ENCODE results near the gene ZZZ3. TPM values are rescaled to one million over a fixed set of nuclear protein-coding genes. Genes with fewer than 3 reads are reported as not detected.
"Not testable (repeated sequence)": the region's sequence is repeated elsewhere in the genome, so short reads cannot be mapped to it uniquely, and the experiment has no call there.

The ZZZ3 gene
- total RNA-seq, 4 donors from 2014 or later = 50.6 to 117 (median 54.5) TPM

DNA sequence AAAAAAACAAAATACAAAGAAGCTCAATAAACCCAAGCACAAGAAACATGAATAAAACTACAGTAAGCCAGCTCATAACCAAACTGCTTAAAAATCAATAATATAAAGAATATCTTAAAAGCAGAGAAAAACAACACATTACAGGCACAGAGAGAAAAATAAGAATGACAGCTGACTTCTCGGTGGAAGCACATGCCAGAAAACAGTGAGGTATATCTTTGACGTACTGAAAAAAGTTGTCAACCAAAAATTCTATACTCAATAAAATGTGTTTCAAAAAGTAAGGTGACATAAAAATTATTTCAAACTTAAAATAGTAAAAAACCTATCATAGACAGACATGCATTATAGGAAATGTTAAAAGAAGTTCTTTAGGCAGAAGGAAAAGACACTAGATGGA is 33.3 kb downstream of the ZZZ3 start:
- no peak for TF ChIP-seq POLR2A (IDR thresholded peaks at IDR 0.05)
- TF ChIP-seq POLR2AphosphoS5 (IDR thresholded peaks at IDR 0.05) = no peak
- TF ChIP-seq, protein P1, sequence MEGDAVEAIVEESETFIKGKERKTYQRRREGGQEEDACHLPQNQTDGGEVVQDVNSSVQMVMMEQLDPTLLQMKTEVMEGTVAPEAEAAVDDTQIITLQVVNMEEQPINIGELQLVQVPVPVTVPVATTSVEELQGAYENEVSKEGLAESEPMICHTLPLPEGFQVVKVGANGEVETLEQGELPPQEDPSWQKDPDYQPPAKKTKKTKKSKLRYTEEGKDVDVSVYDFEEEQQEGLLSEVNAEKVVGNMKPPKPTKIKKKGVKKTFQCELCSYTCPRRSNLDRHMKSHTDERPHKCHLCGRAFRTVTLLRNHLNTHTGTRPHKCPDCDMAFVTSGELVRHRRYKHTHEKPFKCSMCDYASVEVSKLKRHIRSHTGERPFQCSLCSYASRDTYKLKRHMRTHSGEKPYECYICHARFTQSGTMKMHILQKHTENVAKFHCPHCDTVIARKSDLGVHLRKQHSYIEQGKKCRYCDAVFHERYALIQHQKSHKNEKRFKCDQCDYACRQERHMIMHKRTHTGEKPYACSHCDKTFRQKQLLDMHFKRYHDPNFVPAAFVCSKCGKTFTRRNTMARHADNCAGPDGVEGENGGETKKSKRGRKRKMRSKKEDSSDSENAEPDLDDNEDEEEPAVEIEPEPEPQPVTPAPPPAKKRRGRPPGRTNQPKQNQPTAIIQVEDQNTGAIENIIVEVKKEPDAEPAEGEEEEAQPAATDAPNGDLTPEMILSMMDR (IDR thresholded peaks at IDR 0.05) = no peak
- no peak for TF ChIP-seq EP300 (IDR thresholded peaks at IDR 0.05)
- DNase-seq (ENCODE audit: low spot score in 2 of 2) = no peak
- no peak overlapping the region for H3K27ac ChIP-seq
- no peak overlapping the region for H3K4me3 ChIP-seq
- no peaks in the 10 kb centered on the region for H3K27me3 ChIP-seq
- H3K4me1 ChIP-seq = peaks cover 12% of the 10 kb centered on the region
- H3K36me3 ChIP-seq = peaks cover 13% of the 10 kb centered on the region
- 96% methylated on average over 2 of the region's 2 CpGs for WGBS
- peaks cover 8% of the 10 kb centered on the region for H3K9me3 ChIP-seq

DNA sequence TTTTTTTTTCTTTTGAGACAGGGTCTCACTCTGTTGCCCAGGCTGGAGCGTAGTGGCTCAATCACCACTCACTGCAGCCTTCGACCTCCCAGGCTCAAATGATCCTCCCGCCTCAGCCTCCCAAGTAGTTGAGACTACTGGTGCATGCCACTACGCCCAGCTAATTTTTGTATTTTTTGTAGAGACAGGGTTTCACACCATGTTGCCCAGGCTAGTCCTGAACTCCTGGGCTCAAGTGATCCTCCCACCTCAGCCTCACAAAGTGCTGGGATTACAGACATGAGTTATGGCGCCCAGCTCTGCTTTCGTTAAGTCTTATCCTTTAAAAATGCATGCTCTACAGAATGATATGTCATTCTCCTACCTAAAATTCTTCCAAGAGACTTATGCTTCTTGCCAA is 36.2 kb downstream of the ZZZ3 start:
- WGBS = 96% methylated on average over 6 of the region's 6 CpGs
- H3K4me3 ChIP-seq = not testable (repeated sequence)

DNA sequence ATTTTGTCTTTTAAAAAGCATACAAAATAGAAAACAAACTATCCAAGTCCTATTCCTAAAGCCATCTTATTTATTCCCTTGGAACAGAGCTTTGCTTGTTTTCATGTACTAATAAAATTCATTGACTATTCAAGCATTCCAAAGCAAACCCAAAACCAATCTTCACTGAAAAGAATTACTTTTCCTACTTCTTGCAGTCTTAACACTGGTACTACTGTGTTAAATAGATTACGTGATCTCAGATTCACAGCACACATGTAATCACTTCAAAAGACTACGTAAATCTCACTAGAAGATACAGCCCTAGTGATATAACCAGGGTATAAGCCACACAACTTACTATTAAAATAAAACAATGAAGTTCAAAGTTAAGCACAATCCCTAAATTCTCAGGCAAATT is 39.0 kb downstream of the ZZZ3 start:
- H3K4me1 ChIP-seq = no peaks in the 10 kb centered on the region
- TF ChIP-seq POLR2A (IDR thresholded peaks at IDR 0.05) (no peak), POLR2AphosphoS5 (IDR thresholded peaks at IDR 0.05) (no peak), EP300 (IDR thresholded peaks at IDR 0.05) (no peak)
- TF ChIP-seq, protein P1 (IDR thresholded peaks at IDR 0.05) = no peak
- 90% methylated on average over 2 of the region's 2 CpGs for WGBS
- no peak overlapping the region for H3K4me3 ChIP-seq
- no peak for DNase-seq (ENCODE audit: low spot score in 2 of 2)
- H3K27ac ChIP-seq = no peak overlapping the region
- peaks cover 20% of the 10 kb centered on the region for H3K36me3 ChIP-seq
- no peaks in the 10 kb centered on the region for H3K9me3 ChIP-seq
- H3K27me3 ChIP-seq = no peaks in the 10 kb centered on the region

More for the DNA sequence above, 36.2 kb downstream of the ZZZ3 start:
- H3K27me3 ChIP-seq; H3K4me1 ChIP-seq; H3K9me3 ChIP-seq; DNase-seq (ENCODE audit: low spot score in 2 of 2); H3K27ac ChIP-seq: not testable (repeated sequence)
- peaks cover 18% of the 10 kb centered on the region for H3K36me3 ChIP-seq

GRCh38 chr1:77642941-77643340 is 39.5 kb downstream of the ZZZ3 start:
- Histone ChIP-seq H3K36me3 (peaks cover 20% of the 10 kb centered on the region), H3K4me1 (no peaks in the 10 kb centered on the region), H3K27ac (no peak overlapping the region), H3K4me3 (no peak overlapping the region), H3K27me3 (no peaks in the 10 kb centered on the region), H3K9me3 (no peaks in the 10 kb centered on the region)
- 90% methylated on average over 3 of the region's 3 CpGs for WGBS
- no peak for DNase-seq (ENCODE audit: low spot score in 2 of 2)
- TF ChIP-seq POLR2AphosphoS5 (IDR thresholded peaks at IDR 0.05) (no peak), EP300 (IDR thresholded peaks at IDR 0.05) (no peak), POLR2A (IDR thresholded peaks at IDR 0.05) (no peak)
- TF ChIP-seq, protein P1 (IDR thresholded peaks at IDR 0.05) = no peak

DNA sequence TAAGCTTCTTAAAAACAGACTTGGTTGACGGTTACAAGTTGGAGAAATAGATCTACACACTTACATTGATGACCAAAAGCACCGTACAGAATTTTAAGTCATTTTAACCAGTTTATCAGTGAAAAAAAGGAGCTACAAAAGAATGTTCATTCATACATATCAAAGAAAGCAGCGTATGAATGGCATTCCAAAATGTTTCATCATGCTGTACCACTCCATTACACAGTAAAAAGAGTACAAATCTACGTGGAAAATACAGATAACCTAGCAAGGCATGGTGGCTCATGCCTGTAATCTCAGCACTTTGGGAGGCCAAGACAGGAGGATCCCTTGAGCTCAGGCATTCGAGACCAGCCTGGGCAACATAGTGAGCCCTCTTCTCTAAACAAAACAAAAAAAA is 40.3 kb downstream of the ZZZ3 start:
- no peak overlapping the region for H3K27ac ChIP-seq
- no peak for DNase-seq (ENCODE audit: low spot score in 2 of 2)
- peaks cover 20% of the 10 kb centered on the region for H3K36me3 ChIP-seq
- 91% methylated on average over 5 of the region's 5 CpGs for WGBS
- no peaks in the 10 kb centered on the region for H3K27me3 ChIP-seq
- no peak for TF ChIP-seq POLR2A (IDR thresholded peaks at IDR 0.05)
- no peak for TF ChIP-seq EP300 (IDR thresholded peaks at IDR 0.05)
- TF ChIP-seq, protein P1 (IDR thresholded peaks at IDR 0.05) = no peak
- TF ChIP-seq POLR2AphosphoS5 (IDR thresholded peaks at IDR 0.05) = no peak
- H3K9me3 ChIP-seq = no peaks in the 10 kb centered on the region
- H3K4me1 ChIP-seq = no peaks in the 10 kb centered on the region
- no peak overlapping the region for H3K4me3 ChIP-seq

GRCh38 chr1:77639557-77640069 is 42.8 kb downstream of the ZZZ3 start:
- DNase-seq (ENCODE audit: low spot score in 2 of 2) = no peak
- Histone ChIP-seq H3K27ac (no peak overlapping the region), H3K4me1 (no peaks in the 10 kb centered on the region), H3K9me3 (no peaks in the 10 kb centered on the region), H3K4me3 (no peak overlapping the region), H3K27me3 (no peaks in the 10 kb centered on the region), H3K36me3 (peaks cover 8% of the 10 kb centered on the region)
- 93% methylated on average over 4 of the region's 4 CpGs for WGBS
- no peak for TF ChIP-seq POLR2AphosphoS5 (IDR thresholded peaks at IDR 0.05)
- TF ChIP-seq EP300 (IDR thresholded peaks at IDR 0.05) = no peak
- no peak for TF ChIP-seq POLR2A (IDR thresholded peaks at IDR 0.05)
- TF ChIP-seq, protein P1 (IDR thresholded peaks at IDR 0.05) = no peak

All from suprapubic skin (tissue), 4 donors.